ENCODE measurements around the gene GHR. TPM values are rescaled to one million over a fixed set of nuclear protein-coding genes. Genes with fewer than 3 reads are reported as not detected.
A peak's percentile ranks its signal among the peaks of the same experiment; 100 is the strongest.

Gene GHR
- total RNA-seq, 4 donors from 2014 or later: 0.40 to 11.6 (median 7.6) TPM

GRCh38 chr5:42490831-42491230, 67.6 kb downstream of the GHR start:
- WGBS, 2 donors (ENCODE audit: low coverage in 1 of 2): 51 to 73% methylated on average over 2 of the region's 2 CpGs
- no peak overlapping the region for H3K4me3 ChIP-seq
- in situ Hi-C loops (cut with MboI; ENCODE audit: low pct_ligation_motif_present in 1 of 4, low pct_unique_long_range_greater_than_20kb in 1 of 4, low sequenced_read_pairs in 3 of 4) (no loop called here), intact Hi-C loops (cut with DNase I; ENCODE audit: low total_unique reads) (no loop called here)
- no peaks in the 10 kb centered on the region for H3K27me3 ChIP-seq
- peaks cover 0 to 17% (median 6%) of the 10 kb centered on the region in 4 donors for H3K4me1 ChIP-seq
- H3K9me3 ChIP-seq: no peaks in the 10 kb centered on the region
- DNase-seq: no peak
- peak overlapping the region in 1 of 4 donors; percentile 18 for H3K27ac ChIP-seq
- H3K36me3 ChIP-seq: no peaks in the 10 kb centered on the region
- TF ChIP-seq EP300 (IDR thresholded peaks at IDR 0.05; ENCODE audit: low read depth): no peak
- no peak for TF ChIP-seq POLR2AphosphoS5 (IDR thresholded peaks at IDR 0.05)
- no peak for TF ChIP-seq CTCF (IDR thresholded peaks at IDR 0.05)
- no peak for TF ChIP-seq POLR2A (IDR thresholded peaks at IDR 0.05)

DNA sequence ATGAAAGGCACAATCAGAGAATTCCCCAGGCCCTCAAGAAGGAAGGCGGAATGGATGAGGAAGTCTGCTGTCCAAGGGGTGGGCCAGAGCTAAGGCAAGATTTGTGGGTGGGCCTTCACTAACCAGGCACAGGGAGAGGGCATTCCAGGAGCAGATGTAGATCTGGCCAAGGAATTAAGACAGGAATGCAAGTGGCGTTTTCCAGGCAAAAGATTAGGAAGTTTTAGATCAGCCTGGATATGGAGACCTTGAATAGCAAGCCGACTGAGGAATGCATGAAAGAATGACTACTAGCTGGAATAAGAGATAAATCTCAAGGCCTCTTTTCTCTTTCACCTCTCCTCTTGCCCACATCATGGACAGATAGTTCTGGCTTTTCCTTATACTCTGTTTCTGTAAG, 68.5 kb downstream of the GHR start:
- Histone ChIP-seq H3K9me3 (no peaks in the 10 kb centered on the region), H3K27me3 (no peaks in the 10 kb centered on the region), H3K4me1 (peaks cover 0 to 17% (median 6%) of the 10 kb centered on the region in 4 donors), H3K36me3 (no peaks in the 10 kb centered on the region), H3K27ac (no peak overlapping the region), H3K4me3 (no peak overlapping the region)
- in situ Hi-C loops (cut with MboI; ENCODE audit: low pct_ligation_motif_present in 1 of 4, low pct_unique_long_range_greater_than_20kb in 1 of 4, low sequenced_read_pairs in 3 of 4): no loop called here
- WGBS, 2 donors (ENCODE audit: low coverage in 1 of 2): 67 to 69% methylated on average over 3 of the region's 3 CpGs
- intact Hi-C loops (cut with DNase I; ENCODE audit: low total_unique reads): no loop called here
- TF ChIP-seq CTCF (IDR thresholded peaks at IDR 0.05) (no peak), POLR2A (IDR thresholded peaks at IDR 0.05) (no peak), EP300 (IDR thresholded peaks at IDR 0.05; ENCODE audit: low read depth) (no peak), POLR2AphosphoS5 (IDR thresholded peaks at IDR 0.05) (no peak)
- no peak for DNase-seq

DNA sequence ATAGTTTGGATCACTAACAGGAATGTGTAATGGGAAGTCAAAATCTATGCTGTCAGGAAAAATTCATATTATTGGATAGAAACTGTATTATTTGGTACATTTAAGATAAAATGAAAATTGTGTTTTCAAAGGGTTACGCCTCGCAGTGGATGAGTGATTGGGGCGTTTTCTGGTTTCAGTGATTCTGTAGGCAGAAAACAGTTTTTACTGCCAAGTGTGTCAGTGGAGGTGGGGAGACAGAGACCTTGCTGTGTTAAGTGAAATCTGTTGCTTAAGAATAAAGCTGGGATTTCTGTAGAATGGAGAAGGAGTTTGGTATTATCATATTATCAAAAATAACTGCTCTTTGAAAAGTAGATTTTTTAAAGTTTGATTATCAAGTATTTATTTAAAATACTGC, 69.7 kb downstream of the GHR start:
- WGBS, 2 donors (ENCODE audit: low coverage in 1 of 2): 83 to 88% methylated on average over 3 of the region's 3 CpGs
- Histone ChIP-seq H3K9me3 (no peaks in the 10 kb centered on the region), H3K4me1 (peaks cover 0 to 17% (median 6%) of the 10 kb centered on the region in 4 donors), H3K4me3 (no peak overlapping the region), H3K36me3 (no peaks in the 10 kb centered on the region), H3K27ac (no peak overlapping the region), H3K27me3 (no peaks in the 10 kb centered on the region)
- DNase-seq: no peak
- no peak for TF ChIP-seq POLR2A (IDR thresholded peaks at IDR 0.05)
- TF ChIP-seq POLR2AphosphoS5 (IDR thresholded peaks at IDR 0.05): no peak
- no peak for TF ChIP-seq CTCF (IDR thresholded peaks at IDR 0.05)
- no peak for TF ChIP-seq EP300 (IDR thresholded peaks at IDR 0.05; ENCODE audit: low read depth)
- in situ Hi-C loops (cut with MboI; ENCODE audit: low pct_ligation_motif_present in 1 of 4, low pct_unique_long_range_greater_than_20kb in 1 of 4, low sequenced_read_pairs in 3 of 4): no loop called here
- intact Hi-C loops (cut with DNase I; ENCODE audit: low total_unique reads): no loop called here

DNA sequence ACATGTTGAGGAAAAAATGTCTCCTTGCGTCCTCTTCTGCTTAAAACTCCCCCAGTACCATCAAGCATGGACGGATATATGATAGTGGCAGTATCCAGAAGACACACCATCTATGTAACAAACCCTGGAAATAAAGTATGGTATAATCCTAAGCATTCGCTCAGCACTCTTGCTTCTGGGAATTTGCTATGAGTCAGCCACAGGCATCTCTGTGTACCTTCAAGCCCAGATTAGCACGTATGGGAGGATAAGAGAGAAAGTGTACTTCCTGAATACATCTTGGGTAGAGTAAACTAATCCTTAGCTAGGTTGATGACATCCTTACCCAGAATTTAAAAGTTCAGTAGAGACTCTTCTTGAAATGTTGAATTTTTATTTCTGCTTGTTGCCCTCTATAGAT, 71.2 kb downstream of the GHR start:
- Histone ChIP-seq H3K27ac (no peak overlapping the region), H3K36me3 (no peaks in the 10 kb centered on the region), H3K27me3 (no peaks in the 10 kb centered on the region), H3K9me3 (no peaks in the 10 kb centered on the region), H3K4me3 (no peak overlapping the region), H3K4me1 (peaks cover 0 to 17% (median 6%) of the 10 kb centered on the region in 4 donors)
- no peak for DNase-seq
- in situ Hi-C loops (cut with MboI; ENCODE audit: low pct_ligation_motif_present in 1 of 4, low pct_unique_long_range_greater_than_20kb in 1 of 4, low sequenced_read_pairs in 3 of 4): no loop called here
- WGBS, 2 donors (ENCODE audit: low coverage in 1 of 2): 81 to 91% methylated on average over 4 of the region's 4 CpGs
- TF ChIP-seq CTCF (IDR thresholded peaks at IDR 0.05): no peak
- TF ChIP-seq EP300 (IDR thresholded peaks at IDR 0.05; ENCODE audit: low read depth): no peak
- intact Hi-C loops (cut with DNase I; ENCODE audit: low total_unique reads): no loop called here
